Nephron (organoid): ENCODE data around the gene SRC.

Experiments
- H3K27ac Mint-ChIP-seq, 3 experiments: 2 replicates each; pipeline ENCODE4 v1.8.0; 2020; ENCODE audit warnings: mixed read lengths in 3 of 3, mild to moderate bottlenecking in 2 of 3, moderate library complexity in 1 of 3
- H3K27me3 Mint-ChIP-seq: 2 replicates; pipeline ENCODE4 v1.8.0; 2021; ENCODE audit warnings: low read depth, mild to moderate bottlenecking, moderate library complexity, mixed read lengths
- H3K36me3 Mint-ChIP-seq: 2 replicates; pipeline ENCODE4 v1.8.0; 2020; ENCODE audit warnings: low read depth, mixed read lengths
- H3K4me1 Mint-ChIP-seq: 2 replicates; pipeline ENCODE4 v1.8.0; 2020; ENCODE audit warnings: mixed read lengths
- H3K4me3 Mint-ChIP-seq, 3 experiments: 2 replicates each; pipeline ENCODE4 v1.8.0; 2020; ENCODE audit warnings: mild to moderate bottlenecking in 3 of 3, mixed read lengths in 3 of 3, moderate library complexity in 2 of 3
- H3K9me3 Mint-ChIP-seq: 2 replicates; pipeline ENCODE4 v1.8.0; 2020; ENCODE audit warnings: mixed read lengths
- CTCF ChIP-seq, 3 experiments: fragments of 200-600 bp; sonication (generic); IDR thresholded peaks; one replicate each; pipeline ENCODE4 v1.5.0; 2021; ENCODE audit warnings: antibody characterized with exemption in 3 of 3; ENCODE audit not compliant: unreplicated experiment in 3 of 3

SRC gene

GRCh38 chr20:37344506-37345338, 1.2 kb upstream of the SRC start:
- TF ChIP-seq CTCF (IDR thresholded peaks at IDR 0.05; ENCODE audit: unreplicated experiment in 3 of 3) = no peak
- Mint-ChIP-seq H3K36me3 (peaks cover 7% of the 10 kb centered on the region), H3K9me3 (no peaks in the 10 kb centered on the region), H3K4me3 (peak overlapping the region; percentile 79 to 87 (median 86)), H3K27ac (peak overlapping the region; percentile 90 to 96 (median 94)), H3K27me3 (peaks cover 9% of the 10 kb centered on the region), H3K4me1 (peaks cover 40% of the 10 kb centered on the region)

DNA sequence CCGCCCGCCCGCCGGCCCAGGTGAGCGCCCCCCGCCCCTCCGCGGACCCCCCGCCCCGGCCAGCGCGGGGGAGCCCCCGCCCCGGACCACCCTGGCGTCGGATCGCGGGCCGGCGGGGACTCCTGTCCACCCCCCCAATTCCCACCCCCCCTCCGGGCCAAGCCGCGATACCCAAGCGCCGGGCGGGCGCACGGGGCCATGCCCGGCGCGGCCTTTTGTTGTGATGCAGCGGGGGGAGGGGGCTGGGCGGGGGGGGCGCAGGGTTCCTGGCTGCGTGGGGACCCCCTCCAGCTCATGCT, 245 bp downstream of the SRC start:
- TF ChIP-seq CTCF (IDR thresholded peaks at IDR 0.05; ENCODE audit: unreplicated experiment in 3 of 3) = no peak
- Mint-ChIP-seq H3K4me3 (peak overlapping the region in 1 of 3 experiments; percentile 40), H3K4me1 (peaks cover 41% of the 10 kb centered on the region), H3K27ac (no peak overlapping the region), H3K27me3 (peaks cover 4% of the 10 kb centered on the region), H3K9me3 (no peaks in the 10 kb centered on the region), H3K36me3 (peaks cover 15% of the 10 kb centered on the region)

GRCh38 chr20:37346535-37347346, 801 bp downstream of the SRC start:
- Mint-ChIP-seq H3K4me1 (peaks cover 41% of the 10 kb centered on the region), H3K4me3 (peak overlapping the region; percentile 77 to 88 (median 83)), H3K27me3 (no peaks in the 10 kb centered on the region), H3K27ac (peak overlapping the region; percentile 76 to 90 (median 79)), H3K36me3 (peaks cover 21% of the 10 kb centered on the region), H3K9me3 (no peaks in the 10 kb centered on the region)
- TF ChIP-seq CTCF (IDR thresholded peaks at IDR 0.05; ENCODE audit: unreplicated experiment in 3 of 3) = no peak

DNA sequence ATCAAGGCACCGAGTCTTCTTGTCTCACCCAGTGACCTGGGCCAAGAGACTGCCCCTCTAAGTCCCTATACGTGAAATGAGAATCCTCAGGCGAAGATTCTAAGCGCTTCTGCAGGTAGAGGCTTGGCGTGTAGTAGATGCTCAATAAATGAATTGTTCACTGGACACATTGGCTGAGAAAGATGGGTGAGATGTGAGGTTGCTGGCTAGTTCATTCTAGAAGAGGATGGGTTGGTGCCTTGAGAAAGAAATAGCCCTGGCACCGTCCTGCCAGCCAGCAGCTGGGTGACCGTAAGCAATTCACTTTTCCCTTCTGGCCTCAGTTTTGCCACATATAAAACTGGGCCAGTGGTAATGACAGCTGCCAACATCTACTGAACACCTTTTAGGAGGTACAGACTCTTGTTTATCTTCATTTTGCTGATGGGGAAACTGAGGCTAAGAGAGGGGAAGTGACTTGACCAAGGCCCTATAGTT, 1.4 kb downstream of the SRC start:
- Mint-ChIP-seq H3K27me3 (no peaks in the 10 kb centered on the region), H3K27ac (peak overlapping the region; percentile 76 to 90 (median 79)), H3K36me3 (peaks cover 22% of the 10 kb centered on the region)

More for the DNA sequence above, 1.4 kb downstream of the SRC start:
- Mint-ChIP-seq H3K4me1 (peaks cover 41% of the 10 kb centered on the region), H3K9me3 (no peaks in the 10 kb centered on the region), H3K4me3 (peak overlapping the region; percentile 77 to 88 (median 83))
- no peak for TF ChIP-seq CTCF (IDR thresholded peaks at IDR 0.05; ENCODE audit: unreplicated experiment in 3 of 3)
